B cell (primary cell): ENCODE measurements around the gene NUP58. TPM values are rescaled to one million over a fixed set of nuclear protein-coding genes. Genes with fewer than 3 reads are reported as not detected.

Source experiments
- ATAC-seq: fragments of 200-7000 bp; cut with Tn5 transposase; one replicate; pipeline ENCODE4 v1.10.0; 2021; ENCODE audit warnings: low read depth, mild to moderate bottlenecking, moderate number of reproducible peaks, moderate library complexity
- CTCF ChIA-PET: fragments of 350-600 bp; sonication (Branson Sonifier 250); formaldehyde crosslinking; loops from one replicate; lab custom pipeline; 2021; ENCODE audit warnings: antibody characterized with exemption, inconsistent platforms; lab: Charles Lee
- POLR2A ChIA-PET: fragments of 350-600 bp; sonication (Branson Sonifier 250); formaldehyde crosslinking; loops from one replicate; lab custom pipeline; 2021; ENCODE audit warnings: antibody characterized with exemption; lab: Charles Lee
- DNase-seq: peaks from one replicate; pipeline ENCODE4 v3.0.0; 2013
- H2AFZ ChIP-seq: 2 replicates; pipeline ENCODE4 v1.6.1; 2012; ENCODE audit warnings: mild to moderate bottlenecking, low read depth, low read length; ENCODE audit not compliant: insufficient read depth, poor library complexity, severe bottlenecking
- H3K27ac ChIP-seq, 2 donors: 1 replicate in 1 of 2; 2 replicates in 1 of 2; pipeline ENCODE4 v1.5.1; 2012 to 2013; ENCODE audit warnings: low read length in 2 of 2, mild to moderate bottlenecking in 2 of 2, moderate library complexity in 1 of 2
- H3K27me3 ChIP-seq, 4 experiments: fragments of 200-600 bp in 1 of 4; sonication (generic) in 1 of 4; replicated peaks in 1 of 4; 1 replicate in 2 of 4; 2 replicates in 2 of 4; pipeline versions ENCODE4 v1.6.1 to v1.7.0; 2013 to 2016; ENCODE audit warnings: low read length in 3 of 4, mild to moderate bottlenecking in 2 of 4, mixed read lengths in 1 of 4, moderate library complexity in 1 of 4; ENCODE audit not compliant: insufficient read depth in 4 of 4, control insufficient read depth in 3 of 4; ENCODE audit errors: control extremely low read depth in 1 of 4
- H3K36me3 ChIP-seq, 2 experiments: replicated peaks in 1 of 2; 1 replicate in 1 of 2; 2 replicates in 1 of 2; pipeline versions ENCODE4 v1.6.1 to v1.7.1; 2013; ENCODE audit warnings: low read length in 1 of 2; ENCODE audit not compliant: insufficient read depth in 2 of 2, control insufficient read depth in 1 of 2; ENCODE audit errors: control extremely low read depth in 1 of 2, extremely low read depth in 1 of 2
- H3K4me1 ChIP-seq, 2 donors: fragments of 200-600 bp in 1 of 2; sonication (generic) in 1 of 2; 1 replicate in 1 of 2; 2 replicates in 1 of 2; pipeline versions ENCODE4 v1.5.1 to v1.6.1; 2013 to 2017; ENCODE audit warnings: low read length in 2 of 2; ENCODE audit not compliant: control insufficient read depth in 2 of 2, insufficient read depth in 2 of 2
- H3K4me2 ChIP-seq: replicated peaks from 2 replicates; pipeline ENCODE3; 2012; ENCODE audit warnings: mild to moderate bottlenecking, low read depth, low read length; ENCODE audit not compliant: poor library complexity, severe bottlenecking
- H3K4me3 ChIP-seq, 5 experiments: fragments of 200-600 bp in 1 of 5; sonication (generic) in 1 of 5; 1 replicate in 3 of 5; 2 replicates in 2 of 5; pipeline versions ENCODE4 v1.5.1 to v1.7.0; 2011 to 2016; ENCODE audit warnings: low read length in 4 of 5, mild to moderate bottlenecking in 4 of 5, low read depth in 2 of 5, control low read depth in 1 of 5, moderate library complexity in 1 of 5; ENCODE audit not compliant: insufficient read depth in 1 of 5; ENCODE audit errors: control extremely low read depth in 1 of 5, extremely low read depth in 1 of 5
- H3K79me2 ChIP-seq: fragments of 200-600 bp; sonication (generic); one replicate; pipeline ENCODE4 v1.6.0; 2016; ENCODE audit warnings: low read length; ENCODE audit not compliant: control insufficient read depth, insufficient read depth
- H3K9ac ChIP-seq: fragments of 200-600 bp; sonication (generic); 2 replicates; pipeline ENCODE4 v1.6.1; 2017; ENCODE audit warnings: mild to moderate bottlenecking, low read length, moderate library complexity
- H3K9me3 ChIP-seq, 3 donors: one replicate each; pipeline versions ENCODE4 v1.6.1 to v1.7.1; 2013; ENCODE audit warnings: low read length in 2 of 3; ENCODE audit not compliant: control insufficient read depth in 2 of 3, insufficient read depth in 1 of 3; ENCODE audit errors: control extremely low read depth in 1 of 3
- H4K20me1 ChIP-seq: 2 replicates; pipeline ENCODE4 v1.6.0; 2012; ENCODE audit warnings: mild to moderate bottlenecking, low read length; ENCODE audit not compliant: insufficient read depth, control insufficient read depth, poor library complexity, severe bottlenecking
- H3K27ac Mint-ChIP-seq: one replicate; pipeline ENCODE4 v1.8.0; 2021; ENCODE audit warnings: mixed read lengths
- H3K27me3 Mint-ChIP-seq: one replicate; pipeline ENCODE4 v1.8.0; 2021; ENCODE audit warnings: mixed read lengths
- H3K4me1 Mint-ChIP-seq: one replicate; pipeline ENCODE4 v1.8.0; 2021; ENCODE audit warnings: mixed read lengths
- H3K4me3 Mint-ChIP-seq: one replicate; pipeline ENCODE4 v1.8.0; 2021; ENCODE audit warnings: mixed read lengths
- H3K9me3 Mint-ChIP-seq: one replicate; pipeline ENCODE4 v1.8.0; 2022; ENCODE audit warnings: mixed read lengths; ENCODE audit not compliant: insufficient read depth
- CTCF ChIP-seq: fragments of 200-600 bp; IDR thresholded peaks from one replicate; pipeline ENCODE4 v1.8.0; 2022; ENCODE audit warnings: antibody characterized with exemption, mild to moderate bottlenecking
- EZH2 ChIP-seq: IDR thresholded peaks from 2 replicates; pipeline ENCODE4 v1.6.1; 2012; ENCODE audit warnings: borderline replicate concordance, low read depth, mild to moderate bottlenecking, moderate library complexity, low read length; ENCODE audit not compliant: insufficient read depth, poor library complexity, severe bottlenecking
- WGBS: methylation state at CpG from one replicate; pipeline ENCODE4 v1.1.5; 2013; ENCODE audit warnings: missing lambda C conversion rate; ENCODE audit not compliant: insufficient coverage; 5-methylcytosine and 5-hydroxymethylcytosine counted together
- intact Hi-C: fragments of 100-400 bp; cut with micrococcal nuclease; formaldehyde crosslinking; loops from one replicate; pipeline ENCODE4 v1.10.0; 2022
- polyA plus RNA-seq: library from polyadenylated mRNA; depleted of rRNA; stranded (reverse); fragments of >200 nt; gene quantifications from 2 replicates; pipeline ENCODE4 v1.2.3, GENCODE V29; 2012
- total RNA-seq, 2 donors: library from RNA; stranded (reverse); fragments of 120-200 nt in 1 of 2; gene quantifications; 1 replicate in 1 of 2; 2 replicates in 1 of 2; pipeline versions ENCODE4 v1.2.3 to v1.2.4, GENCODE V29; 2013 to 2022

Gene NUP58
- total and polyA plus RNA-seq, 2 donors (not counting 1 experiment from before 2014, with no cell fraction given): 11.8 to 41.0 TPM

- H4K20me1 ChIP-seq: no peaks in the 10 kb centered on the region
- no peak overlapping the region for H3K27ac ChIP-seq
- Mint-ChIP-seq H3K4me3 (no peak overlapping the region), H3K27ac (no peak overlapping the region), H3K9me3 (no peaks in the 10 kb centered on the region), H3K4me1 (peaks cover 6% of the 10 kb centered on the region), H3K27me3 (peaks cover 59% of the 10 kb centered on the region)
- no peak overlapping the region for H2AFZ ChIP-seq
- no peak overlapping the region for H3K9ac ChIP-seq
- H3K27me3 ChIP-seq: peaks cover 0 to 31% (median 16%) of the 10 kb centered on the region in 4 experiments
- H3K4me1 ChIP-seq: peaks cover 4 to 6% of the 10 kb centered on the region in 2 donors
- no peak overlapping the region for H3K4me3 ChIP-seq
- DNase-seq (no peak), ATAC-seq (no peak)
- intact Hi-C loops: no loop called here
- ChIA-PET CTCF (interaction anchor here (1.0 to 3.7 kb wide), 2 partner anchors 144 to 292 kb away, joined by 4 to 19 read pairs; no protein-coding TSS in a partner anchor), POLR2A (interaction anchor here (0.8 kb wide), 1 partner anchor 118 kb away, joined by 3 read pairs; no protein-coding TSS in a partner anchor)
- H3K4me2 ChIP-seq: no peak overlapping the region
- no peaks in the 10 kb centered on the region for H3K79me2 ChIP-seq
- H3K36me3 ChIP-seq: no peaks in the 10 kb centered on the region
- peaks cover 0 to 4% (median 0%) of the 10 kb centered on the region in 3 donors for H3K9me3 ChIP-seq
- TF ChIP-seq CTCF (no peak), EZH2 (no peak)
- 85% methylated on average over 5 of the region's 7 CpGs for WGBS
Observed at GRCh38 chr13:25377244-25377962, 76.0 kb downstream of the NUP58 start.

GRCh38 chr13:25378528-25378927 is 77.1 kb downstream of the NUP58 start:
- H3K4me1 ChIP-seq: no peaks in the 10 kb centered on the region
- no peak for TF ChIP-seq EZH2
- TF ChIP-seq CTCF: no peak
- H3K27me3 ChIP-seq: peaks cover 0 to 20% (median 8%) of the 10 kb centered on the region in 4 experiments
- intact Hi-C loops: no loop called here
- Mint-ChIP-seq H3K27ac (no peak overlapping the region), H3K27me3 (peaks cover 48% of the 10 kb centered on the region), H3K9me3 (no peaks in the 10 kb centered on the region), H3K4me1 (peaks cover 3% of the 10 kb centered on the region), H3K4me3 (no peak overlapping the region)
- H2AFZ ChIP-seq: no peak overlapping the region
- WGBS: no CpG with 5 or more reads among the region's 5 CpGs
- ChIA-PET CTCF (interaction anchor here (0.7 to 1.0 kb wide), 2 partner anchors 145 to 211 kb away, joined by 3 to 4 read pairs; no protein-coding TSS in a partner anchor), POLR2A (interaction anchor here (0.8 kb wide), 1 partner anchor 117 kb away, joined by 3 read pairs; no protein-coding TSS in a partner anchor)
- no peak for DNase-seq
- H3K36me3 ChIP-seq: no peaks in the 10 kb centered on the region
- H3K4me3 ChIP-seq: no peak overlapping the region
- no peaks in the 10 kb centered on the region for H3K79me2 ChIP-seq
- H4K20me1 ChIP-seq: no peaks in the 10 kb centered on the region
- H3K27ac ChIP-seq: no peak overlapping the region
- ATAC-seq: no peak
- H3K9me3 ChIP-seq: no peaks in the 10 kb centered on the region
- no peak overlapping the region for H3K9ac ChIP-seq
- H3K4me2 ChIP-seq: no peak overlapping the region
